ENCODE measurements around the gene STC2. TPM values are rescaled to one million over a fixed set of nuclear protein-coding genes. Genes with fewer than 3 reads are reported as not detected.

STC2 gene
- total RNA-seq, 1 donor from 2014 or later, result 2.6 TPM

- Mint-ChIP-seq H3K9me3 (no peaks in the 10 kb centered on the region), H3K27me3 (ENCODE audit: low read depth) (peaks cover 71% of the 10 kb centered on the region), H3K27ac (ENCODE audit: unreplicated experiment) (no peak overlapping the region), H3K4me1 (peaks cover 40% of the 10 kb centered on the region), H3K36me3 (ENCODE audit: low read depth) (no peaks in the 10 kb centered on the region), H3K4me3 (peak overlapping the region; percentile 54)
- TF ChIP-seq CTCF (conservative IDR thresholded peaks at IDR 0.05), result no peak
- DNase-seq (ENCODE audit: low read depth, low spot score), result no peak
Observed at GRCh38 chr5:173331287-173331686, 3.1 kb upstream of the STC2 start.

DNA sequence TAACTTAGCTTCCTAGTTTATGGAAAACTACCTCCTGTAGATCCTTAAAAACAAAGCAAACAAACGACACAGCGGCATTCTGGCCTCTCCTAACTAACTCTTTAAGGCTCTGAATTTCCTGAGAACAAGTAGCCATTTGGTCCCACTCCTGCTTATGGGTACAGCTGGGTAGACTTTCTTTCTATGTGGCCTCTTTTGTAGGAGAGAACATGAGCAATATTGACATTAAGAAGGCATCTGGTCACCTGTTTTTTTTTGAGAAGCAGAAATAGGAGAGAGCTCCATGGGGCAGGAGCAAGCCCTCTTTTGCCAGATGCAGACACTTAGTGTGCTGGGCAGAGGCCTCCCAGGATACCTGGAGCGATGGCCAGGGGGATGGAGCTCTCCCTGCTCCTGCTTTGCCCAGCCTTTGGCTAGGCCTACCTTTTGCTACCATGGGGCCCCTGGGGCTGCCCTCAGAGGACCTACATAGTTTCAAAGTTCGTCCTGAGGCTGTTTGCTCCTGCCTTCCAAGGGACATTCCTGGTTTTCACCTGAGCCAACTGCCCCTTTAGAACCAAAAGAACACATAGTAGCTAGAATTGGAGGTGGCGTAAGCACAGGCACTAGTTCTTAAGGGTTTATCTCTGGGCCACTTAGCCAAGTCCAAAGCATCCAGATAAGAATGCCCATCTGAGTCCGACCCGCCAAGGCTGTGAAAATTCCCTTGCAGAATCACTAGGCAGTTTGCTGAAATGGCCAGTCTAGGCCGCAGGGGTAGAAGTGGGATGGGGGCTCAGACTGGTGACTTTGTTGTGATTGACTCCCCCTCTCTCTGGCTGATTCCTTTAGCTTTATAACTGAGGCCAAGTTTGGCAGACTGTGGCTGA lies 2.4 kb upstream of the STC2 start:
- no peaks in the 10 kb centered on the region for H3K9me3 Mint-ChIP-seq
- peaks cover 43% of the 10 kb centered on the region for H3K4me1 Mint-ChIP-seq
- peaks cover 75% of the 10 kb centered on the region for H3K27me3 Mint-ChIP-seq (ENCODE audit: low read depth)
- no peaks in the 10 kb centered on the region for H3K36me3 Mint-ChIP-seq (ENCODE audit: low read depth)
- H3K4me3 Mint-ChIP-seq, result peak overlapping the region; percentile 86
- TF ChIP-seq CTCF (conservative IDR thresholded peaks at IDR 0.05), result no peak
- H3K27ac Mint-ChIP-seq (ENCODE audit: unreplicated experiment), result no peak overlapping the region
- no peak for DNase-seq (ENCODE audit: low read depth, low spot score)

- H3K9me3 Mint-ChIP-seq, result no peaks in the 10 kb centered on the region
- H3K27ac Mint-ChIP-seq (ENCODE audit: unreplicated experiment), result no peak overlapping the region
- H3K4me3 Mint-ChIP-seq, result peak overlapping the region; percentile 95
- DNase-seq (ENCODE audit: low read depth, low spot score), result peak; percentile 23
- H3K4me1 Mint-ChIP-seq, result peaks cover 43% of the 10 kb centered on the region
- TF ChIP-seq CTCF (conservative IDR thresholded peaks at IDR 0.05), result no peak
- H3K36me3 Mint-ChIP-seq (ENCODE audit: low read depth), result no peaks in the 10 kb centered on the region
- H3K27me3 Mint-ChIP-seq (ENCODE audit: low read depth), result peaks cover 80% of the 10 kb centered on the region
Observed at GRCh38 chr5:173329491-173330337, 1.5 kb upstream of the STC2 start.

- Mint-ChIP-seq H3K4me3 (peak overlapping the region; percentile 95), H3K36me3 (ENCODE audit: low read depth) (no peaks in the 10 kb centered on the region), H3K9me3 (no peaks in the 10 kb centered on the region), H3K27ac (ENCODE audit: unreplicated experiment) (no peak overlapping the region), H3K27me3 (ENCODE audit: low read depth) (peaks cover 88% of the 10 kb centered on the region), H3K4me1 (peaks cover 43% of the 10 kb centered on the region)
- TF ChIP-seq CTCF (conservative IDR thresholded peaks at IDR 0.05), result no peak
- DNase-seq (ENCODE audit: low read depth, low spot score), result no peak
Observed at GRCh38 chr5:173328844-173329490, 753 bp upstream of the STC2 start.

Data from neural crest cell (in vitro differentiated cells).